H9 (cell line): ENCODE results near the gene RDH13. TPM values are rescaled to one million over a fixed set of nuclear protein-coding genes. Genes with fewer than 3 reads are reported as not detected.

ENCODE experiments used
- DNase-seq: peaks from one replicate; pipeline ENCODE4 v3.0.0-alpha.2; 2017
- H2AFZ ChIP-seq: one replicate; pipeline ENCODE4 v1.6.1; 2013; ENCODE audit warnings: mild to moderate bottlenecking, low read length, control low read depth, moderate library complexity
- H2AK5ac ChIP-seq: 2 replicates; pipeline ENCODE4 v1.6.1; 2013; ENCODE audit warnings: low read length, control low read depth, mixed read lengths; ENCODE audit not compliant: insufficient read length
- H2BK120ac ChIP-seq: one replicate; pipeline ENCODE4 v1.6.1; 2013; ENCODE audit warnings: low read depth, mild to moderate bottlenecking, low read length, control low read depth, inconsistent platforms; ENCODE audit not compliant: poor library complexity, severe bottlenecking
- H2BK12ac ChIP-seq: 2 replicates; pipeline ENCODE4 v1.6.1; 2013; ENCODE audit warnings: low read length, control low read depth, mixed read lengths, low read depth; ENCODE audit not compliant: insufficient read length
- H2BK15ac ChIP-seq: 2 replicates; pipeline ENCODE4 v1.6.1; 2013; ENCODE audit warnings: low read depth, low read length, control low read depth
- H2BK20ac ChIP-seq: one replicate; pipeline ENCODE4 v1.6.1; 2013; ENCODE audit warnings: low read depth, mild to moderate bottlenecking, low read length, control low read depth, inconsistent platforms; ENCODE audit not compliant: poor library complexity, severe bottlenecking
- H2BK5ac ChIP-seq: 2 replicates; pipeline ENCODE4 v1.6.1; 2013; ENCODE audit warnings: low read length, control low read depth, mixed read lengths; ENCODE audit not compliant: insufficient read length
- H3K14ac ChIP-seq: 2 replicates; pipeline ENCODE4 v1.6.1; 2013; ENCODE audit warnings: low read length, control low read depth; ENCODE audit not compliant: insufficient read depth
- H3K18ac ChIP-seq: 2 replicates; pipeline ENCODE4 v1.6.1; 2013; ENCODE audit warnings: low read depth, mild to moderate bottlenecking, mixed read lengths, low read length, control low read depth; ENCODE audit not compliant: insufficient read length
- H3K23ac ChIP-seq: 2 replicates; pipeline ENCODE4 v1.6.1; 2013; ENCODE audit warnings: low read length, control low read depth, mixed read lengths, low read depth; ENCODE audit not compliant: insufficient read length
- H3K23me2 ChIP-seq: 2 replicates; pipeline ENCODE4 v1.6.1; 2013; ENCODE audit warnings: low read depth, mild to moderate bottlenecking, mixed read lengths, low read length, control low read depth; ENCODE audit not compliant: insufficient read length, poor library complexity, severe bottlenecking
- H3K27ac ChIP-seq: 2 replicates; pipeline ENCODE4 v1.5.1; 2013; ENCODE audit warnings: low read length, control low read depth, mixed read lengths, low read depth; ENCODE audit not compliant: insufficient read length
- H3K27me3 ChIP-seq: 2 replicates; pipeline ENCODE4 v1.6.1; 2013; ENCODE audit warnings: low read length, control low read depth, inconsistent platforms; ENCODE audit not compliant: insufficient read depth
- H3K4ac ChIP-seq: 2 replicates; pipeline ENCODE4 v1.6.1; 2013; ENCODE audit warnings: low read depth, mild to moderate bottlenecking, control low read depth, inconsistent platforms, low read length, moderate library complexity
- H3K4me1 ChIP-seq: 2 replicates; pipeline ENCODE4 v1.6.1; 2013; ENCODE audit warnings: low read length, control low read depth, inconsistent platforms; ENCODE audit not compliant: insufficient read depth
- H3K4me2 ChIP-seq: 2 replicates; pipeline ENCODE4 v1.6.1; 2013; ENCODE audit warnings: low read length, control low read depth, mixed read lengths; ENCODE audit not compliant: insufficient read length, insufficient read depth
- H3K56ac ChIP-seq: 2 replicates; pipeline ENCODE4 v1.6.1; 2013; ENCODE audit warnings: low read depth, mild to moderate bottlenecking, mixed read lengths, low read length, control low read depth; ENCODE audit not compliant: insufficient read length
- H3K79me1 ChIP-seq: 2 replicates; pipeline ENCODE4 v1.6.1; 2013; ENCODE audit warnings: low read depth, mild to moderate bottlenecking, moderate library complexity, low read length, control low read depth, inconsistent platforms; ENCODE audit not compliant: insufficient read depth, poor library complexity, severe bottlenecking
- H3K79me2 ChIP-seq: 2 replicates; pipeline ENCODE4 v1.6.1; 2013; ENCODE audit warnings: low read length, control low read depth, inconsistent platforms; ENCODE audit not compliant: insufficient read depth
- H3K9ac ChIP-seq: 2 replicates; pipeline ENCODE4 v1.6.1; 2013; ENCODE audit warnings: low read length, control low read depth, mixed read lengths; ENCODE audit not compliant: insufficient read length; ENCODE audit errors: extremely low read depth
- H3K9me3 ChIP-seq: one replicate; pipeline ENCODE4 v1.6.1; 2013; ENCODE audit warnings: low read depth, low read length, inconsistent platforms; ENCODE audit not compliant: control insufficient read depth
- H3T11ph ChIP-seq: one replicate; pipeline ENCODE4 v1.6.1; 2013; ENCODE audit warnings: mild to moderate bottlenecking, low read length, control low read depth, inconsistent platforms
- H4K20me1 ChIP-seq: one replicate; pipeline ENCODE4 v1.6.1; 2013; ENCODE audit not compliant: control insufficient read depth, insufficient read length, insufficient read depth
- H4K5ac ChIP-seq: 2 replicates; pipeline ENCODE4 v1.6.1; 2013; ENCODE audit warnings: low read depth, mild to moderate bottlenecking, mixed read lengths, low read length, control low read depth; ENCODE audit not compliant: insufficient read length
- H4K8ac ChIP-seq: replicated peaks from 2 replicates; pipeline ENCODE4 v1.6.1; 2013; ENCODE audit warnings: low read length, control low read depth, mixed read lengths, low read depth; ENCODE audit not compliant: insufficient read length
- H4K91ac ChIP-seq: 2 replicates; pipeline ENCODE4 v1.6.1; 2013; ENCODE audit warnings: low read depth, mild to moderate bottlenecking, moderate library complexity, mixed read lengths, low read length, control low read depth; ENCODE audit not compliant: insufficient read length
- H3K27ac Mint-ChIP-seq, 3 experiments: 2 replicates in 2 of 3; 3 replicates in 1 of 3; pipeline ENCODE4 v1.8.0; 2020 to 2021; ENCODE audit warnings: mixed read lengths in 3 of 3, mild to moderate bottlenecking in 1 of 3, moderate library complexity in 1 of 3
- H3K27me3 Mint-ChIP-seq: 2 replicates; pipeline ENCODE4 v1.8.0; 2021; ENCODE audit warnings: low read depth, mild to moderate bottlenecking, moderate library complexity, mixed read lengths
- H3K36me3 Mint-ChIP-seq, 3 experiments: 2 replicates in 2 of 3; 3 replicates in 1 of 3; pipeline ENCODE4 v1.8.0; 2020 to 2021; ENCODE audit warnings: low read depth in 3 of 3, mixed read lengths in 3 of 3; ENCODE audit not compliant: insufficient read depth in 1 of 3
- H3K4me1 Mint-ChIP-seq, 2 experiments: 2 replicates each; pipeline ENCODE4 v1.8.0; 2020; ENCODE audit warnings: mixed read lengths in 2 of 2
- H3K4me3 Mint-ChIP-seq, 2 experiments: 2 replicates in 1 of 2; 3 replicates in 1 of 2; pipeline ENCODE4 v1.8.0; 2020 to 2021; ENCODE audit warnings: mild to moderate bottlenecking in 2 of 2, mixed read lengths in 2 of 2, moderate library complexity in 1 of 2
- H3K9me3 Mint-ChIP-seq, 2 experiments: 2 replicates in 1 of 2; 3 replicates in 1 of 2; pipeline ENCODE4 v1.8.0; 2020; ENCODE audit warnings: mild to moderate bottlenecking in 2 of 2, mixed read lengths in 2 of 2, moderate library complexity in 1 of 2
- WGBS: extraction: QIAGEN DNeasy Blood & Tissue Kit; methylation state at CpG from one replicate; pipeline ENCODE4 v1.1.7; 2013; ENCODE audit warnings: missing lambda C conversion rate, low lambda C conversion rate, mixed read lengths; ENCODE audit not compliant: insufficient read length; ENCODE audit errors: extremely low coverage; 5-methylcytosine and 5-hydroxymethylcytosine counted together
- total RNA-seq: library from RNA; stranded (reverse); gene quantifications from 2 replicates; pipeline ENCODE4 v1.2.1, GENCODE V29; 2021
- TF ChIP-seq, protein P1 (sequence below): fragments of 200-600 bp; sonication (generic); conservative IDR thresholded peaks from 3 replicates; pipeline ENCODE4 v1.8.0; 2021; ENCODE audit warnings: antibody characterized with exemption, mild to moderate bottlenecking

Gene RDH13
- total RNA-seq, 1 experiment from 2014 or later = 21.5 TPM

GRCh38 chr19:55016017-55016416 lies 46.9 kb downstream of the RDH13 start:
- WGBS = no CpG with 5 or more reads among the region's 3 CpGs
- H3K4me3 Mint-ChIP-seq = no peak overlapping the region

More at GRCh38 chr19:55016017-55016416, 46.9 kb downstream of the RDH13 start:
- H3K27me3 ChIP-seq = no peaks in the 10 kb centered on the region
- H3K4ac ChIP-seq = no peak overlapping the region
- no peak overlapping the region for H3K56ac ChIP-seq
- H3K79me1 ChIP-seq = peaks cover 8% of the 10 kb centered on the region
- Mint-ChIP-seq H3K27ac (no peak overlapping the region), H3K9me3 (peaks cover 0 to 79% of the 10 kb centered on the region in 2 experiments; a peak in 2 of 5 replicates), H3K27me3 (no peaks in the 10 kb centered on the region; the same call in 1 of the 2 replicates), H3K36me3 (peaks cover 0 to 54% (median 4%) of the 10 kb centered on the region in 3 experiments; a peak in 6 of 7 replicates), H3K4me1 (peaks cover 5 to 31% of the 10 kb centered on the region in 2 experiments)
- TF ChIP-seq, protein P1, sequence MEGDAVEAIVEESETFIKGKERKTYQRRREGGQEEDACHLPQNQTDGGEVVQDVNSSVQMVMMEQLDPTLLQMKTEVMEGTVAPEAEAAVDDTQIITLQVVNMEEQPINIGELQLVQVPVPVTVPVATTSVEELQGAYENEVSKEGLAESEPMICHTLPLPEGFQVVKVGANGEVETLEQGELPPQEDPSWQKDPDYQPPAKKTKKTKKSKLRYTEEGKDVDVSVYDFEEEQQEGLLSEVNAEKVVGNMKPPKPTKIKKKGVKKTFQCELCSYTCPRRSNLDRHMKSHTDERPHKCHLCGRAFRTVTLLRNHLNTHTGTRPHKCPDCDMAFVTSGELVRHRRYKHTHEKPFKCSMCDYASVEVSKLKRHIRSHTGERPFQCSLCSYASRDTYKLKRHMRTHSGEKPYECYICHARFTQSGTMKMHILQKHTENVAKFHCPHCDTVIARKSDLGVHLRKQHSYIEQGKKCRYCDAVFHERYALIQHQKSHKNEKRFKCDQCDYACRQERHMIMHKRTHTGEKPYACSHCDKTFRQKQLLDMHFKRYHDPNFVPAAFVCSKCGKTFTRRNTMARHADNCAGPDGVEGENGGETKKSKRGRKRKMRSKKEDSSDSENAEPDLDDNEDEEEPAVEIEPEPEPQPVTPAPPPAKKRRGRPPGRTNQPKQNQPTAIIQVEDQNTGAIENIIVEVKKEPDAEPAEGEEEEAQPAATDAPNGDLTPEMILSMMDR = no peak
- H3K27ac ChIP-seq = no peak overlapping the region
- H3K4me1 ChIP-seq = no peaks in the 10 kb centered on the region
- DNase-seq = no peak
- H2AK5ac ChIP-seq = no peak overlapping the region
- H4K5ac ChIP-seq = no peak overlapping the region
- no peak overlapping the region for H2BK20ac ChIP-seq
- no peak overlapping the region for H2BK120ac ChIP-seq
- H3K23ac ChIP-seq = no peak overlapping the region
- no peak overlapping the region for H3K14ac ChIP-seq
- no peak overlapping the region for H2BK12ac ChIP-seq
- H3K4me2 ChIP-seq = no peak overlapping the region
- no peaks in the 10 kb centered on the region for H3K23me2 ChIP-seq
- H4K91ac ChIP-seq = no peak overlapping the region
- H3K9me3 ChIP-seq = no peaks in the 10 kb centered on the region
- peaks cover 4% of the 10 kb centered on the region for H4K20me1 ChIP-seq
- H3T11ph ChIP-seq = no peak overlapping the region
- H3K79me2 ChIP-seq = peaks cover 28% of the 10 kb centered on the region
- H2BK5ac ChIP-seq = no peak overlapping the region
- H2AFZ ChIP-seq = no peak overlapping the region
- H2BK15ac ChIP-seq = no peak overlapping the region
- no peak overlapping the region for H3K18ac ChIP-seq
- H4K8ac ChIP-seq = no peak overlapping the region
- no peak overlapping the region for H3K9ac ChIP-seq
